K562 (cell line): ENCODE measurements around the gene RADX. TPM values are rescaled to one million over a fixed set of nuclear protein-coding genes. Genes with fewer than 3 reads are reported as not detected.

Source experiments
- ATAC-seq: fragments of 200-7000 bp; cut with Tn5 transposase; 3 replicates; pipeline ENCODE4 v1.9.1; 2020; ENCODE audit warnings: moderate library complexity
- BruUV-seq: library from RNA; stranded (reverse); fragments of 400-500 nt; replicated peaks from 2 replicates; lab custom pipeline; 2021; lab: Mats Ljungman, UMichigan
- CTCF ChIA-PET: fragments of 300-600 bp; formaldehyde crosslinking; extraction: SDS; loops from one replicate; lab custom pipeline; 2021; ENCODE audit warnings: low intra/inter-chr PET ratio; lab: Yijun Ruan, JAX
- POLR2A ChIA-PET: fragments of 300-600, 350-650 bp; sonication (Branson Sonifier 250); formaldehyde crosslinking; extraction: SDS; loops from one replicate; lab custom pipeline; 2021; ENCODE audit warnings: antibody characterized with exemption, inconsistent platforms; lab: Yijun Ruan, JAX
- DNase-seq, 4 experiments: peaks; one replicate each; pipeline versions ENCODE4 v3.0.0 to v3.0.0-alpha.2; 2011 to 2018; ENCODE audit warnings: low spot score in 3 of 4, mixed read lengths in 3 of 4; ENCODE audit errors: extremely low read depth in 1 of 4
- FAIRE-seq: peaks from 2 replicates; lab custom pipeline; 2011; peaks lifted over from hg19 to GRCh38; lab: Jason Lieb, UNC
- H2AFZ ChIP-seq: 2 replicates; pipeline ENCODE4 v1.6.0; 2011; ENCODE audit warnings: low read depth, low read length, control low read depth, inconsistent platforms
- H3K27ac ChIP-seq: fragments of 200-600 bp; 3 replicates; pipeline ENCODE4 v1.8.0; 2011; ENCODE audit warnings: low read depth, mild to moderate bottlenecking, control low read depth, inconsistent platforms, low read length, moderate library complexity, mixed read lengths; ENCODE audit errors: extremely low read depth
- H3K27me3 ChIP-seq, 2 experiments: fragments of 300-600 bp in 1 of 2; 2 replicates in 1 of 2; 3 replicates in 1 of 2; pipeline versions ENCODE4 v1.6.0 to v1.8.0; 2011; ENCODE audit warnings: inconsistent platforms in 2 of 2, low read length in 2 of 2, mild to moderate bottlenecking in 1 of 2, mixed read lengths in 1 of 2, moderate library complexity in 1 of 2; ENCODE audit not compliant: control insufficient read depth in 2 of 2, insufficient read depth in 2 of 2
- H3K36me3 ChIP-seq: fragments of 300-600 bp; 3 replicates; pipeline ENCODE4 v1.8.0; 2011; ENCODE audit warnings: mild to moderate bottlenecking, low read length, inconsistent platforms; ENCODE audit not compliant: control insufficient read depth, insufficient read depth
- H3K4me1 ChIP-seq, 2 experiments: fragments of 200-600 bp in 1 of 2; replicated peaks in 1 of 2; 2 replicates in 1 of 2; 3 replicates in 1 of 2; pipeline versions ENCODE4 v1.5.1 to v1.8.0; 2011; ENCODE audit warnings: inconsistent platforms in 2 of 2, low read length in 2 of 2, mild to moderate bottlenecking in 1 of 2, mixed read lengths in 1 of 2, moderate library complexity in 1 of 2; ENCODE audit not compliant: control insufficient read depth in 2 of 2, insufficient read depth in 2 of 2
- H3K4me2 ChIP-seq: 2 replicates; pipeline ENCODE4 v1.6.1; 2011; ENCODE audit warnings: low read length, control low read depth, inconsistent platforms, mixed read lengths; ENCODE audit not compliant: insufficient read depth
- H3K4me3 ChIP-seq: fragments of 200-600 bp; sonication (generic), shearing (Covaris generic); 2 replicates; pipeline ENCODE4 v1.5.1; 2016; ENCODE audit warnings: control low read depth, inconsistent platforms
- H3K79me2 ChIP-seq: fragments of 200-600 bp; 3 replicates; pipeline ENCODE4 v1.8.0; 2011; ENCODE audit warnings: low read length, inconsistent platforms; ENCODE audit not compliant: control insufficient read depth, insufficient read depth
- H3K9ac ChIP-seq, 2 experiments: 2 replicates each; pipeline versions ENCODE4 v1.6.0 to v1.6.1; 2011; ENCODE audit warnings: low read depth in 2 of 2, low read length in 2 of 2, control low read depth in 1 of 2, inconsistent platforms in 1 of 2, mild to moderate bottlenecking in 1 of 2, mixed read lengths in 1 of 2; ENCODE audit not compliant: insufficient read depth in 1 of 2
- H3K9me1 ChIP-seq: one replicate; pipeline ENCODE4 v1.6.0; 2011; ENCODE audit warnings: inconsistent platforms, mild to moderate bottlenecking, low read length, moderate library complexity; ENCODE audit not compliant: control insufficient read depth, insufficient read depth
- H3K9me3 ChIP-seq: replicated peaks from 2 replicates; pipeline ENCODE4 v1.5.1; 2011; ENCODE audit warnings: low read depth, low read length, inconsistent platforms; ENCODE audit not compliant: control insufficient read depth, insufficient read depth
- H4K20me1 ChIP-seq: replicated peaks from 2 replicates; pipeline ENCODE4 v1.6.1; 2011; ENCODE audit warnings: low read length, inconsistent platforms, mixed read lengths; ENCODE audit not compliant: control insufficient read depth, insufficient read depth
- BRCA1 ChIP-seq, 2 experiments: fragments of 450-650 bp in 1 of 2; sonication (generic) in 1 of 2; formaldehyde crosslinking in 1 of 2; IDR thresholded peaks; 2 replicates each; pipeline versions ENCODE4 v1.5.0 to v1.6.1; 2017 to 2020; ENCODE audit warnings: mild to moderate bottlenecking in 1 of 2, missing genetic modification reagents in 1 of 2
- CEBPG ChIP-seq, 3 experiments: fragments of 200-800 bp in 1 of 3; sonication (Bioruptor generic) in 1 of 3; sonication (generic) in 1 of 3; formaldehyde crosslinking in 1 of 3; IDR thresholded peaks in 2 of 3; conservative IDR thresholded peaks in 1 of 3; 2 replicates each; pipeline versions ENCODE4 v1.6.1 to v1.8.0; 2016 to 2022; ENCODE audit warnings: missing compliant biosample characterization in 2 of 3, missing genetic modification characterization in 2 of 3, mild to moderate bottlenecking in 1 of 3, missing genetic modification reagents in 1 of 3
- CHD4 ChIP-seq: fragments of 200-600 bp; sonication (generic); IDR thresholded peaks from 3 replicates; pipeline ENCODE4 v1.6.1; 2012; ENCODE audit warnings: low read depth, mild to moderate bottlenecking, mixed read lengths, low read length, inconsistent platforms; ENCODE audit not compliant: insufficient read depth, insufficient replicate concordance, poor library complexity, severe bottlenecking
- CTBP1 ChIP-seq: fragments of 450-650 bp; IDR thresholded peaks from 2 replicates; pipeline ENCODE4 v1.6.1; 2016; ENCODE audit warnings: borderline replicate concordance
- HDAC8 ChIP-seq: fragments of 450-650 bp; IDR thresholded peaks from 2 replicates; pipeline ENCODE4 v1.6.1; 2016; ENCODE audit warnings: mild to moderate bottlenecking, missing genetic modification characterization, moderate library complexity, missing compliant biosample characterization
- HNRNPLL ChIP-seq: fragments of 200-400 bp; formaldehyde crosslinking; IDR thresholded peaks from 2 replicates; pipeline ENCODE4 v1.6.1; 2017; ENCODE audit warnings: low read length, low read depth, mild to moderate bottlenecking; ENCODE audit not compliant: poor library complexity, severe bottlenecking
- ZFP1 ChIP-seq: fragments of 450-650 bp; formaldehyde crosslinking; IDR thresholded peaks from 2 replicates; pipeline ENCODE4 v1.4.0; 2020; ENCODE audit warnings: mild to moderate bottlenecking, mixed read lengths
- ZNF184 ChIP-seq: sonication (generic); formaldehyde crosslinking; IDR thresholded peaks from 2 replicates; pipeline ENCODE4 v1.5.0; 2020; ENCODE audit warnings: missing genetic modification reagents
- ZNF584 ChIP-seq: fragments of 200-800 bp; sonication (Bioruptor generic); IDR thresholded peaks from 2 replicates; pipeline ENCODE4 v1.6.1; 2016; ENCODE audit warnings: low read depth, mild to moderate bottlenecking, missing genetic modification characterization, missing compliant biosample characterization
- WGBS: fragments of 100-300 bp; shearing (Covaris generic); methylation state at CpG from one replicate; pipeline ENCODE4 v1.1.6; 2016; ENCODE audit warnings: low coverage, mixed read lengths; ENCODE audit not compliant: insufficient coverage; ENCODE audit errors: missing lambda C conversion rate; 5-methylcytosine and 5-hydroxymethylcytosine counted together
- in situ Hi-C: fragments of 300-500 bp; cut with MboI; formaldehyde crosslinking; loops from 4 replicates; pipeline ENCODE4 v1.15.0; 2018; ENCODE audit warnings: inconsistent platforms, mixed read lengths
- intact Hi-C: fragments of 100-400 bp; cut with micrococcal nuclease; formaldehyde crosslinking; loops from 2 replicates; pipeline ENCODE4 v1.14.2; 2022
- polyA plus RNA-seq, 8 experiments: library from polyadenylated mRNA; depleted of rRNA in 4 of 8; stranded (reverse) in 5 of 8; unstranded in 3 of 8; fragments of >200 nt; fragmentation: Nextera tagmentation in 2 of 8; fragmentation: Illumina TruSeq in 1 of 8; extraction: Ambion mirVana in 2 of 8; extraction: Trizol in 1 of 8; gene quantifications; 2 replicates each; pipeline versions ENCODE4 v1.2.1 to v1.2.3, GENCODE V29; 2011 to 2014; ENCODE audit warnings: inconsistent platforms in 1 of 8, missing spikeins in 1 of 8
- total RNA-seq, 7 experiments: library from RNA; depleted of rRNA in 6 of 7; stranded (reverse); fragments of >200 nt in 6 of 7; fragmentation: Illumina TruSeq in 2 of 7; extraction: Trizol in 2 of 7; gene quantifications; 2 replicates each; pipeline versions ENCODE4 v1.2.1 to v1.2.3, GENCODE V29; 2011 to 2021; ENCODE audit warnings: low replicate concordance in 1 of 7
- TF ChIP-seq, protein P1 (sequence below): fragments of 250-450 bp; sonication (Bioruptor Pico); IDR thresholded peaks from 2 replicates; pipeline ENCODE4 v1.8.0; 2021; ENCODE audit warnings: mild to moderate bottlenecking, moderate library complexity
- TF ChIP-seq, protein P2 (sequence below), 2 experiments: fragments of 450-650 bp in 1 of 2; IDR thresholded peaks; 2 replicates each; pipeline ENCODE4 v1.6.1; 2011 to 2017; ENCODE audit warnings: low read depth in 2 of 2, antibody characterized with exemption in 1 of 2, borderline replicate concordance in 1 of 2, low read length in 1 of 2, mild to moderate bottlenecking in 1 of 2, mixed read lengths in 1 of 2; ENCODE audit not compliant: control insufficient read depth in 1 of 2
- TF ChIP-seq, protein P3 (sequence below): fragments of 450-650 bp; IDR thresholded peaks from 2 replicates; pipeline ENCODE4 v1.6.1; 2017; ENCODE audit warnings: mild to moderate bottlenecking, moderate library complexity
- TF ChIP-seq, protein P4 (sequence below): sonication (generic); formaldehyde crosslinking; IDR thresholded peaks from 2 replicates; pipeline ENCODE4 v1.9.0; 2022; ENCODE audit warnings: mild to moderate bottlenecking, missing genetic modification reagents

RADX gene
- total and polyA plus RNA-seq, 9 of the 15 experiments (the other 6 are each of a cell fraction or from before 2014, with no cell fraction given), result 0.03 to 0.40 (median 0.12) TPM; not detected in 1

DNA sequence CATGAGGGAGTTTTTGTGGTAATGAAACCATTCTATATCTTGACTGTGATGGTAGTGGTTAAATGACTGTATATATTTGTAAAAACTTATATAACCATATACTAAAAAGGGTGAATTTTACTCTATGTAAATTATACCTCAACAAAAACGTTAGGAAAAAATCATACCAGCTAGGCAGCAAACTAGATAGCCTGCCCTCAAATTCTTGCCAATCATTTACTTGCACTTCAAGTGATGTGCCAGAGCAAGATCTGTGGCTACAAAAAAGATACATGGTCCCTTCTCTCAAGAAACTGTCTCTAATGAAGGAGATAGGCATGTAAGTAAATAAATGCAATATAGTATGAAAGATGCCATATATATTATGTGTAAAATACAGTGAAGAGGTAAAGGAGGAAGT lies 104.7 kb downstream of the RADX start:
- no peak overlapping the region for H3K9ac ChIP-seq
- CTCF ChIA-PET, result no interaction called here
- H3K4me2 ChIP-seq, result no peak overlapping the region
- no peaks in the 10 kb centered on the region for H3K27me3 ChIP-seq
- 0% methylated on average over 1 of the region's 1 CpG for WGBS
- H3K4me1 ChIP-seq, result no peaks in the 10 kb centered on the region
- intact Hi-C loops, result no loop called here
- H2AFZ ChIP-seq, result no peak overlapping the region
- POLR2A ChIA-PET, result no interaction called here
- H3K36me3 ChIP-seq, result no peaks in the 10 kb centered on the region
- H4K20me1 ChIP-seq, result no peaks in the 10 kb centered on the region
- no peak overlapping the region for H3K27ac ChIP-seq
- in situ Hi-C loops, result no loop called here
- no peak for DNase-seq
- BruUV-seq, result no TSS peak
- FAIRE-seq, result no peak
- no peaks in the 10 kb centered on the region for H3K9me1 ChIP-seq
- H3K9me3 ChIP-seq, result no peaks in the 10 kb centered on the region
- H3K79me2 ChIP-seq, result no peaks in the 10 kb centered on the region
- no peak for ATAC-seq
- no peak overlapping the region for H3K4me3 ChIP-seq
- TF ChIP-seq CHD4, result no peak
- TF ChIP-seq, protein P1, sequence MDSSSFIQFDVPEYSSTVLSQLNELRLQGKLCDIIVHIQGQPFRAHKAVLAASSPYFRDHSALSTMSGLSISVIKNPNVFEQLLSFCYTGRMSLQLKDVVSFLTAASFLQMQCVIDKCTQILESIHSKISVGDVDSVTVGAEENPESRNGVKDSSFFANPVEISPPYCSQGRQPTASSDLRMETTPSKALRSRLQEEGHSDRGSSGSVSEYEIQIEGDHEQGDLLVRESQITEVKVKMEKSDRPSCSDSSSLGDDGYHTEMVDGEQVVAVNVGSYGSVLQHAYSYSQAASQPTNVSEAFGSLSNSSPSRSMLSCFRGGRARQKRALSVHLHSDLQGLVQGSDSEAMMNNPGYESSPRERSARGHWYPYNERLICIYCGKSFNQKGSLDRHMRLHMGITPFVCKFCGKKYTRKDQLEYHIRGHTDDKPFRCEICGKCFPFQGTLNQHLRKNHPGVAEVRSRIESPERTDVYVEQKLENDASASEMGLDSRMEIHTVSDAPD (CRISPR knock-in tag), result no peak
- TF ChIP-seq HDAC8, result no peak
- TF ChIP-seq, protein P2, sequence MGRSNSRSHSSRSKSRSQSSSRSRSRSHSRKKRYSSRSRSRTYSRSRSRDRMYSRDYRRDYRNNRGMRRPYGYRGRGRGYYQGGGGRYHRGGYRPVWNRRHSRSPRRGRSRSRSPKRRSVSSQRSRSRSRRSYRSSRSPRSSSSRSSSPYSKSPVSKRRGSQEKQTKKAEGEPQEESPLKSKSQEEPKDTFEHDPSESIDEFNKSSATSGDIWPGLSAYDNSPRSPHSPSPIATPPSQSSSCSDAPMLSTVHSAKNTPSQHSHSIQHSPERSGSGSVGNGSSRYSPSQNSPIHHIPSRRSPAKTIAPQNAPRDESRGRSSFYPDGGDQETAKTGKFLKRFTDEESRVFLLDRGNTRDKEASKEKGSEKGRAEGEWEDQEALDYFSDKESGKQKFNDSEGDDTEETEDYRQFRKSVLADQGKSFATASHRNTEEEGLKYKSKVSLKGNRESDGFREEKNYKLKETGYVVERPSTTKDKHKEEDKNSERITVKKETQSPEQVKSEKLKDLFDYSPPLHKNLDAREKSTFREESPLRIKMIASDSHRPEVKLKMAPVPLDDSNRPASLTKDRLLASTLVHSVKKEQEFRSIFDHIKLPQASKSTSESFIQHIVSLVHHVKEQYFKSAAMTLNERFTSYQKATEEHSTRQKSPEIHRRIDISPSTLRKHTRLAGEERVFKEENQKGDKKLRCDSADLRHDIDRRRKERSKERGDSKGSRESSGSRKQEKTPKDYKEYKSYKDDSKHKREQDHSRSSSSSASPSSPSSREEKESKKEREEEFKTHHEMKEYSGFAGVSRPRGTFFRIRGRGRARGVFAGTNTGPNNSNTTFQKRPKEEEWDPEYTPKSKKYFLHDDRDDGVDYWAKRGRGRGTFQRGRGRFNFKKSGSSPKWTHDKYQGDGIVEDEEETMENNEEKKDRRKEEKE (IDR thresholded peaks at IDR 0.05; ENCODE audit: borderline replicate concordance in 1 of 2, control insufficient read depth in 1 of 2, low read depth in 2 of 2, low read length in 1 of 2), result no peak
- TF ChIP-seq CTBP1, result no peak
- no peak for TF ChIP-seq ZFP1
- no peak for TF ChIP-seq CEBPG (CRISPR knock-in tag; IDR thresholded peaks at IDR 0.05)
- TF ChIP-seq CEBPG (tag; conservative IDR thresholded peaks at IDR 0.05 in 1 of 2, IDR thresholded peaks at IDR 0.05 in 1 of 2), result no peak
- TF ChIP-seq ZNF584 (CRISPR knock-in tag), result no peak
- TF ChIP-seq, protein P3, sequence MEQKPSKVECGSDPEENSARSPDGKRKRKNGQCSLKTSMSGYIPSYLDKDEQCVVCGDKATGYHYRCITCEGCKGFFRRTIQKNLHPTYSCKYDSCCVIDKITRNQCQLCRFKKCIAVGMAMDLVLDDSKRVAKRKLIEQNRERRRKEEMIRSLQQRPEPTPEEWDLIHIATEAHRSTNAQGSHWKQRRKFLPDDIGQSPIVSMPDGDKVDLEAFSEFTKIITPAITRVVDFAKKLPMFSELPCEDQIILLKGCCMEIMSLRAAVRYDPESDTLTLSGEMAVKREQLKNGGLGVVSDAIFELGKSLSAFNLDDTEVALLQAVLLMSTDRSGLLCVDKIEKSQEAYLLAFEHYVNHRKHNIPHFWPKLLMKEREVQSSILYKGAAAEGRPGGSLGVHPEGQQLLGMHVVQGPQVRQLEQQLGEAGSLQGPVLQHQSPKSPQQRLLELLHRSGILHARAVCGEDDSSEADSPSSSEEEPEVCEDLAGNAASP, result no peak
- no peak for TF ChIP-seq BRCA1 (IDR thresholded peaks at IDR 0.05)
- TF ChIP-seq BRCA1 (CRISPR knock-in tag; IDR thresholded peaks at IDR 0.05), result no peak
- TF ChIP-seq HNRNPLL, result no peak
- TF ChIP-seq, protein P4, sequence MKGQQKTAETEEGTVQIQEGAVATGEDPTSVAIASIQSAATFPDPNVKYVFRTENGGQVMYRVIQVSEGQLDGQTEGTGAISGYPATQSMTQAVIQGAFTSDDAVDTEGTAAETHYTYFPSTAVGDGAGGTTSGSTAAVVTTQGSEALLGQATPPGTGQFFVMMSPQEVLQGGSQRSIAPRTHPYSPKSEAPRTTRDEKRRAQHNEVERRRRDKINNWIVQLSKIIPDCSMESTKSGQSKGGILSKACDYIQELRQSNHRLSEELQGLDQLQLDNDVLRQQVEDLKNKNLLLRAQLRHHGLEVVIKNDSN (CRISPR knock-in tag), result no peak
- no peak for TF ChIP-seq ZNF184 (CRISPR knock-in tag)
